GM21381 (cell line): ENCODE data around the gene NME3.

Experiments used
- ATAC-seq: cut with Tn5 transposase; IDR thresholded peaks from one replicate; pipeline ENCODE4 v1.9.1; 2021; ENCODE audit warnings: mild to moderate bottlenecking, moderate library complexity; ENCODE audit not compliant: unreplicated experiment

NME3 gene

GRCh38 chr16:1794221-1794871 is 23.0 kb upstream of the NME3 start:
- no peak for ATAC-seq

DNA sequence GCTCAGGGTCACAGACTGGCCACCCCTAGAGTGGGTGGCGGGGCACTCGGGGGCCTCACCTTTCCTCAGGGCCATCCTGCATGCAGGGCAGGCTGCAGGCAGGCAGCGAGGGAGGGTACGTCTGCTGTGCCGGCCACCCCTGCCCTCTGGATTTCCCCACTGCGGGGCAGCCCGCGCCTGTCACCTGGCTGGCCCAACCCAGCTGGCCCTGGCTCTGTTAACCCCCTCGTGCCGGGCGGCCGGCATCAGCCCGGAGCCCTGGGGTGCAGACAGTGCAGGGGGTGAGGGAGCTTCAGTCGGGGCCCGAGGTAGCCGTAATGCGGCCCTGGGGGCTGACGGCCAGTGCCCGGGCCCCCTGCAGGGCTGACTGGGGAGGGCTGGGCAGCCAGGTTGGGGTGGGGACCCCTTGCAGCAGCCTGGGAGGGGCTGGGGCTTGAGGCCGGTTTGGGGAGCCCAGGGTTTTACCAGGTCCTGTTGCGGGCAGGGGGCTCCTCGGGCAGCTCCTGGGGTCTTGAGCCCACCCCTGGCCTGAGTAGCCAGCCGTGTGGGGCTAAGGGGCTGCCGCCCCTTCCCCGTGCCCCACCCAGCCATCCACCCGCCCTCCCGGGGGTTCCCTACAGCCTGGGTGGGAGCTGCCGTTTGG is 22.4 kb upstream of the NME3 start, which contains the start of gene IGFALS:
Gene IGFALS, minus strand, starts transcription at position 128 of the 643 bp plus-strand sequence. Its CDS starts 53 bp downstream, at position 75.
- ATAC-seq, result no peak

- no peak for ATAC-seq
These were observed 21.7 kb upstream of the NME3 start for GRCh38 chr16:1792836-1793577.

GRCh38 chr16:1791943-1792812 is 20.8 kb upstream of the NME3 start:
- ATAC-seq, result no peak

DNA sequence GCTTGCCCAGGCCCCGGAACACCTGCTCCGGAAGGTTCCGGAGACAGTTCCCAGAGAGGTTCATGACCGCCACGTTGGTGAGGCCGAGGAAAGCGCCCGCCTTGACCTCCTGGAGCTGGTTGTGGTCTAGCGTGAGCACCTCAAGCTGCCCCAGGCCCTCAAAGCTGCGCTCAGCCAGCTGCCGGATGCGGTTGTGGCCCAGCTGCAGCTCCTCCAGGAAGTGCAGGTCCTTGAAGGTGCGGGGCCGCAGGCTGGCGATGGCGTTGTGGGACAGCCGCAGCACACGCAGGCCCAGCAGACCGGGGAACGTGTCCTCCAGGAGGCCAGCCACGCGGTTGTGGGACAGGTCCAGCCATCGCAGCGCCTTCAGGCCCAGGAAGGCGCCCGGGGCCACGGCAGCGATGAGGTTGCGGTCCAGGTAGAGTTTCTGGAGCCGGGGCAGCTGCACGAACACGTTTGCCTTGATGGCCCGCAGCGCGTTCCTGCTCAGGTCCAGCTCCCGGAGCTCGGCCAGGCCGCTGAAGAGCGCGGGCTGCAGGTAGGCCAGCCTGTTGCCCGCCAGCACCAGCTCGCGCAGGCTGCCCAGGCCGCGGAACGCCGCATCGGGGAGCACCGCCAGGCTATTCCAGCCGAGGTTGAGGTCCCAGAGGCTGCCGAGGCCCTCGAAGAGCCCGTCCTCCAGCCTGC is 20.1 kb upstream of the NME3 start:
- no peak for ATAC-seq

GRCh38 chr16:1790611-1791255 is 19.4 kb upstream of the NME3 start:
- no peak for ATAC-seq

DNA sequence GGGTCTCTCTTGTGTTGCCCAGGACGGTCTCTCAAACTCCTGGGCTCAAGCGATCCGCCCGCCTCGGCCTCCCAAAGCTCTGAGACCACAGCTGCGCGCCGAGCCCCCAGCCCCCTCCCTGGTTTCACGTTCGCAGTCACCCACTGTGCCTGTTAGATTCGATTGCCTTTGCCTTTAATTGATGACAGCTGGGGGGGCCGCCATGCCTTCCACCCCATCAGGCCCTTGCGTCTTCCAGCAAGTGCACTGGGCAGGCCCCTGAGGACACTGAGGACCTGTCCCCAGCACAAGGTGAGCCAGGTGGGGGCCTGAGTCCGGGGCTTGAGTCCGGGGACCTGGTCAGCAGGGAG is 18.9 kb upstream of the NME3 start:
- no peak for ATAC-seq

DNA sequence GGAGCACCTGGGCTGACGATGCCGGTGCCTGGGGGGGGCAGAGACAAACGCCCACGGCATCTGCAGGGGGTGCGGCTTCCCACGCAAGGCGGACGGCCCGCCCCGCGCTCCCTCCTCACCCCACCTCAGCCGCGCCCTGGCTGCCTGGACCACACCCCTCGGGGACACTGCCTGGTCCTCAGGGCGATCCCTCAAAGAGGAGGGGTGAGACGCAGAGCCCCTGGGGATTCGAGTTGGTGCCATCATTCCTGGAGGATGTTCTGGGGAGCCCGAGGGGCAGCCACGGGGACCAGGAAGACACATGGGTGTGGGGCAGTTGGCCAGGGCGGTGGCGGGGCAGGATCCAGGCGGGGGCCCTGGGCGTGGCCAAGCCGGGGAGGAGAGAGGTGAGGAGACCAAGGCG is 18.3 kb upstream of the NME3 start:
- no peak for ATAC-seq

DNA sequence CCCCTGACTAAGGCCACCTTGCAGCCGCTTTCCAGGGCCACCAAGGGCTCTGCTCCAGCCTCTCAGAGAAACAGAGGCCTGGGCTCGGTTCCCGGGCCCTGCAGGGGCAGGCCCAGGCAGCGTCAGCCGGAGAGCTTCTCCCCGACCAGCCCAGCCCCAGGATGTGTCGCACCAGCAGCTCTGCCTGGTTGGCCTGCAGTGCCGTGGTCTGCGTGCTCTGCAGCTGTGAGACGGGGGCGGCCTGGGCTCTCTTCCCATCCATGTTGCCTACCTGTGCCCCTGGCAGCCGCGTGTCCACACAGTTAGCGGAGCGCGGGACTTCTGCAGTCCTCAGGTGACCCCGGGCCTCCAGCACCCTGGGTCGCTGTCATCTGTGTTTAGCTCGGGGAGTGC is 17.4 kb upstream of the NME3 start:
- no peak for ATAC-seq

- no peak for ATAC-seq
These were observed 16.9 kb upstream of the NME3 start for GRCh38 chr16:1788095-1788707.

GRCh38 chr16:1787322-1788094 is 16.2 kb upstream of the NME3 start:
- ATAC-seq, result no peak

- no peak for ATAC-seq
These were observed 15.6 kb upstream of the NME3 start for GRCh38 chr16:1787056-1787321.

- no peak for ATAC-seq
These were observed 15.1 kb upstream of the NME3 start for GRCh38 chr16:1786242-1787055.

DNA sequence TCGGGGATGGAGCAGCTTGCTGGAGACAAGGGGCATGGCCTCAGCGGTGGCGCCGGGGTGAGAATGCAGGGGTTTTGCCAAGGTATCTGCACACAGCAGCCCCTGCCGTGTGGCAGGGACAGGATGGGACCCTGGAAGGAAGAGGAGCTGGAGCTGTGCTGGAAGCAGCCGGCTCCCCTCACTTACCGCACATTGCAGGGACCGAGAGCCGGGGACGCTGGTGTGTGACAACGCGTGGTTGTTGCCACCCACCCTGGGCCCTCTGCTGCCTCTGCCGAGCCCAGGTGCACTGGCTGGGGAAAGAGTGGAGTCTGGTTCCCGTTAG is 14.5 kb upstream of the NME3 start:
- ATAC-seq, result no peak

GRCh38 chr16:1784977-1785845 is 13.9 kb upstream of the NME3 start:
- ATAC-seq, result no peak

DNA sequence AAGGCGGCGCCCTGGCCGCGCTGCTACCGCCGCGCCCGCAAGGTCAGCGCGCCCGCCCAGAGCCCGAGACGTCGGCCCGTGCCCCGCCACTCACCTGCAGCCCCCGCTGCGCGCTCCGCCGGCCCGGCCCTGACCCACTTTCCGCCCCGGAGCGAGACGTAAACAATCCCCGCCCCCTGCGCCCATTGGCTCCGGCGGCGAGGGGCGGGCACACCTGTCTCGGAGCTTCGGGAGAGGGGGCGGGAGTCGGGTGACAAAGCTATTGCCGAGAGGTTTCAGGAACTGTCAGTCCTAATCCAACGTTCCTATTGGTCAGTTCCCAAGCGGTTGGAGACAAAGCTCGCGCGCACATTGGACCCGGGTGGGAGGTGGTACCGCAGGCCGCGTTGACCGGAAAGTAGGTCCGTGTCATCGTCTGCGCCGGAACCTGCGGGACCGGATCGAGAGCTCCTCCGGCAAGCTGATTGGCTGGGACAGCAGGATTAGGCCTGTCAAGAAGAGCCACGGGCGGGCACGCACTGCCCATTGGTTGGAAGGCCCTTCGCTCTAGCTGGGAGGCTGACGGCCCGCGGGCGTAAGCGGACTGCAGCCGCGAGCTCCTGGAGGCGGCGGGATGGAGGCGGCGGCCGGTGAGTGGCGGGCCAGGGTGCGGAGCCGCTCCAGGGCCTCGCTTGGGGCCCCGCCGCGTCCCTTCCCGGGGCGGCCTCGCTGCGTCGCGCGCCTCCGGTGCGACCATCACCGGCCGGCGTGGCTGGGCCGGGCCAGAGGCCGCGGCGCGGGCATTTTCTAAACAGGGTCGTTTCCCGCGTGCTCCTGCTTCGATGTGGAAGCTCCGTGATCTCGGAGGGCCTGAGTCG is 11.3 kb upstream of the NME3 start, which contains the start of the genes NUBP2 and SPSB3:
Gene NUBP2, plus strand, starts transcription at position 553 of the 857 bp plus-strand sequence. Its CDS starts 61 bp downstream, at position 614.
Gene SPSB3, minus strand, starts transcription at position 164 of the 857 bp plus-strand sequence. CDS start 1,088 bp downstream, outside the sequence.
- peak; percentile 75 for ATAC-seq
